IPS-NIHi11 (cell line): ENCODE results near the gene SLC9A6.

Experiments
- DNase-seq: peaks from one replicate; pipeline ENCODE4 v3.0.0; 2012; ENCODE audit warnings: mixed read lengths, low spot score

SLC9A6 gene

GRCh38 chrX:135985157-135985972 is at the start of gene SLC9A6:
Gene SLC9A6, plus strand, starts transcription at chrX:135985435. Its CDS starts 224 bp downstream, at chrX:135985659.
- DNase-seq: peak; percentile 84

DNA sequence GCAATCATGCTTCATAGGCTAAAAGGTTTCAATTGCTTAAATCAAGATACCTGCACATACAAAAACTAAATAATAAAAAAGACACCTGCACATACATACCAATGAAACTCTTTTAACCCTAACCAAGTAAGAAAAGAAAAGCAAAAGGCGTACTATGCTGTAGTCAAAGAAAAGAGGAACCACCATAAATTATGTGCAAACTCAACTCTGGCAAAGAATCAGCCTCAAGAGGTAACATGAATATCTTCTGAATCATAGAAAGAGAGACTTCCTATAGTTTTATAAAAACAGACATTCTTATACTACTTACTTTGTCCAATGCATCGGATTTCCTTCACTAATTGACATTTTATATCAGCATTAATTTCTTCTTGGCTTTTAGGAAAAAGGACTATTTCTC is 40.7 kb upstream of the SLC9A6 start:
- no peak for DNase-seq

GRCh38 chrX:135951291-135951690 is 33.9 kb upstream of the SLC9A6 start:
- DNase-seq: no peak

DNA sequence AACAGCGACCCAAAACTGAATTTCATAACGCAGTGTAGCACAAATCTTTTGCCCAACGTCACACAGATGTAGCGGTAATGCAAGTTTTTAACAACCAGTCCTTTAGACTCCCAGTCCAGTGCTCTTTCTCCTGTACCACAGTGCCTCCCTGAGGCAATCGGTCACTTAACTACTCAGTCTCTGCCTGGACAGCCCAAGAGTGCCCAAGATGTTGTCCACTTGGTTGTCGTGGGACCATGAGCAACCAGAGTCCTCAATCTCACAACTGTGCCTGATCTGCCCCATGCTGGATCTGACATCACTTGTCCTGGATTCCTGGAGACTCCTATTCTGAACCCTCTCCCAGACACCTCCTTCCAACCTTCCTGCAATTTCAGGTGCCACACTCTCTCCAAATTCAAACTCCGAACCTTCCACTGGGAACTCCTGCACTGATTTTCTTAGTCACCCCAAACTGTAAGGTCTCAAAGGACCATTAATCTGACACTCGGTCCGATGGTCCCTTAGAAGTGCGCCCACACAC is 12.1 kb upstream of the SLC9A6 start:
- no peak for DNase-seq

- DNase-seq: peak; percentile 78
Observed at GRCh38 chrX:135973548-135974278, 11.5 kb upstream of the SLC9A6 start, which contains the start of gene MMGT1. Gene MMGT1, minus strand, starts transcription at chrX:135973988. Its CDS starts 313 bp downstream, at chrX:135973675.

GRCh38 chrX:135974279-135974856 is 10.9 kb upstream of the SLC9A6 start:
- DNase-seq: peak; percentile 82

- no peak for DNase-seq
Observed at GRCh38 chrX:135975421-135975820, 9.8 kb upstream of the SLC9A6 start.

GRCh38 chrX:135977611-135978010 is 7.6 kb upstream of the SLC9A6 start:
- DNase-seq: no peak

DNA sequence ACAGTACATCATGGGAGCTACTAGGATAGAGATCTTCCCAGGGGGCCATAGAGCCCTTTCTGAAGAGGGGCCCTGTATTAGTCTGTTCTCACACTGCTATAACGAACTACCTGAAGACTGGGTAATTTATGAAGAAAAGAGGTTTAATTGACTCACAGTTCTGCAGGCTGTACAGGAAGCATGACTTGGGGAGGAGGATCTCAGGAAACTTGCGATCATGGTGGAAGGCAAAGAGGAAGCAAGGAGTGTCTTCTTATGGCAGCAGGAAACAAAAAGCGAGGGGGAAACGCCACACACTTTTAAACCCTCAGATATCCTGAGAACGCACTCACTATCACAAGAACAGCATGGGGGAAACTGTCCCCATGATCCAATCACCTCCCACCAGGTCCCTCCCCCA is 4.2 kb upstream of the SLC9A6 start:
- no peak for DNase-seq

GRCh38 chrX:135981668-135982067 is 3.6 kb upstream of the SLC9A6 start:
- no peak for DNase-seq

GRCh38 chrX:135982860-135983259 is 2.4 kb upstream of the SLC9A6 start:
- no peak for DNase-seq

DNA sequence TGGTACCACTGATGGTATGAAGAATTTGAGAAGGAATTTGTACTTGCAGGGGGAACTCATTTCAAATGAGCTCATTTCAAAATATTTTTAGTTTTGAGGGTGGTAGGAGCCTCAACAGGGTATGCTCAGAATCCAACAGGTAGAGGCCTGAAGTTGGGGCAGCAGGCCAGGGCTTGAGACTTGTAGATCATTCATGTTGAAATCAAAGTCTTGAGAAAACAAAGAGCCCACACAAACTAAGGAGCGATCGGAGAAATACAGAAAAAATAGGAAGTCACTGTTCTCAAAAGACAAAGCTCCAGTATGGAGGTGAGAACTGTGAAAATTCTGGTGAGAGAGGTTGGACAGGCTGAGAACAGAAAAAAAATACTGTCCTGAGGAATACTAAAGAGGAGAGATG is 979 bp upstream of the SLC9A6 start:
- DNase-seq: no peak

DNA sequence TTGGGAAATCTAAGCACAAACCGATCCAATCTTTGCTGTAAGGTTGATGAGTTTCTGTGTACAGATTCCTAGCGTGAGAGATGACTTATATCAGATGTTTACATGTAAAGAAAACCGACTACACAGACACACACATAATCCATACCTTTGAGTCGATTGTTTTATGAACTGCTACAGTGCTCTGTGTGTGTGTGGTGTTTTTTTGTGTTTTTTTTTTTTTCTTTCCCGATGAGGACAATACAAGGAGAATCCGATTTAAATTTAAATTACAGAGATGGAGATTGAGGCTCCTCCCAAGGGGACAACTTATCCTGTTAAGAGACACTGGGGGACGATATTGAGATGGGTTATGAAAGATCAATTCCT is 461 bp upstream of the SLC9A6 start:
- DNase-seq: no peak

DNA sequence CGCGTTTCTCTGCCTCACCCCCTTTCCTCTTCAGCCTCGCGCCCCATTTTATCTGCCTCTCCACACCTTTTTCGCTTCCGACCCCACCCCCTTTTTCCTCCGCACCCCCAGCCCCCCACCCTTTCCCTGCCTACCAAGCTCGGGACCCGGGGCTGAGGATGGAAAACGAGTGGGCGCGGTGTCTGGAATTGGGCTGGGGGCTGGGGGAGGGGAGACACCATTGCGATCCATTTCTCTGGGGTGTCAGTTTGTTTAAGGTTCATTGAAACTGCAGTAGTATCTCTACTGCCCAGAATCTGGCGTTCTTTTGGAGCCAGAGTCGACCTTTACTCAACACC is 707 bp downstream of the SLC9A6 start:
- peak; percentile 10 for DNase-seq

GRCh38 chrX:135988245-135988644 is 3.0 kb downstream of the SLC9A6 start:
- no peak for DNase-seq

DNA sequence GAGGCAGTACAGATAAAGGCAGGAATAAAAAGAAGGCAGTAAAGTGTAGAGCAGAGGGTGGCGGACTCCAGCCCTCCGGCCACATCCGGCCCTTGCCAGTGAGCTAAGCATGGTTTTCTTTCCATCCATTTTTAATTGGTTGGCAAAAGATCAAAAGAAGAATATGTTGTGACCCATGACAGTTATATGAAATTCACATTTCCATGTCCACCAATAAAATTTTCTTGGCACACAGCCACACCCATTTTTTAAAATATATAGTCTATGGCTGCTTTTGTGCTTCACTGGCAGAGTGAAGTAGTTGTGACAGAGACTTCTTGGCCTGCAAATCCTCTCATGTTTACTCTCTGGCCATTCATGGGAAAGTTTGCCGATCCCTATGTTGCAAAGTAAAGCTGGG is 29.8 kb downstream of the SLC9A6 start:
- no peak for DNase-seq

DNA sequence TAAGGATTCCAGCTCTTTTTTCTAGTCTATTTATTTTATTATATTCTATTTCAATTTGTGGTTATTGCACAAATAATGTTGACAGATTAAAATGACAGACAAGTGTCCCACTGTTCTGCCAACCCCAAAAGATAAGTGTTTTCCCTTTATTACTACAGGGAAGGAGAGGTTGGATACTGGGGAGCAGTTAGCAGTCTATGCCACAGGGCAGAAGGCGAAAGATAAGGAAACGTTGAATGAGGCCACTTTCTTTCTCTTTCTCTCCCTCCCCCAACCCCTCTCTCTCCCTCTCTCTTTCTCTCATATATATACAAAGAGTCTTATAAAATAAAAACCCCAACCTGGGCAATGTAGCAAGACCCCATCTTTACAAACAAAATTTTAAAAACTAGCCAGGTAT is 31.6 kb downstream of the SLC9A6 start:
- no peak for DNase-seq

GRCh38 chrX:136019226-136019625 is 34.0 kb downstream of the SLC9A6 start:
- no peak for DNase-seq

DNA sequence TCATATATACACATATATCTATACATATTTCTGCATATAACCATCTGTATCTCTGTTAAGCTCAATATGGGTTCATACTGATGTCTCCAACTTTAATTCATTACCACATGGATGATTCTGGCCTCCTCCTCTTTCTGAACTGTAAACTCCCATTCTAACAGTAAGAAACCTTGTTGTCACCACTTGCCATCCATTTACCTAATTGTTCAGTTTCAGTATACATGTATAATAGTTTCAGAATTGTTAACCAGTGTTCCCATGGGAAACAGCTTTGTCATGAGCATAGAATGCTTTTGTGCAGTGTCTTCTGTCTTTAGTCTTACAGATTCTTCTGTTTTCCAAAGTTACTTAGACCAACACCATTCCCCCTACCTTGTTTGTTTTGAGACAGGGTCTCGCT is 35.9 kb downstream of the SLC9A6 start:
- DNase-seq: no peak

GRCh38 chrX:136021903-136022302 is 36.7 kb downstream of the SLC9A6 start:
- no peak for DNase-seq

DNA sequence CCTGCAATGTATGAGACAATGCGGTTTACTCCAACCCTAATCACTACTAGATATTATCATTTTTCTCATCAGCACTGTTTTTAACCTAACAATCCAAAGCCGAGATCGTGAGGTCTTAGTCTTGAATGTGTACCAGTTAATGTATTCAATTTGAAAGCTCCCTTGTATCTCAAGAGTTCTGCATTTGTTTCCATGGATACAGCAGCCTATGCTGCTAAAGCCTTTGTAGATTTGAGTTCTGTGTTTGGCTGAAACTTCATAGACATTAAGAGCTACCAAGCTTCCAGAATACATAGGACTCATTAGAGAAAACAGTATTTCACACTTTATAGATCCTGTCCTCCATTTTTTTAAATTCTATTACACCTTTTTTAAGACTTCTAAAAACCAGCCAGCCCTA is 39.9 kb downstream of the SLC9A6 start:
- no peak for DNase-seq

DNA sequence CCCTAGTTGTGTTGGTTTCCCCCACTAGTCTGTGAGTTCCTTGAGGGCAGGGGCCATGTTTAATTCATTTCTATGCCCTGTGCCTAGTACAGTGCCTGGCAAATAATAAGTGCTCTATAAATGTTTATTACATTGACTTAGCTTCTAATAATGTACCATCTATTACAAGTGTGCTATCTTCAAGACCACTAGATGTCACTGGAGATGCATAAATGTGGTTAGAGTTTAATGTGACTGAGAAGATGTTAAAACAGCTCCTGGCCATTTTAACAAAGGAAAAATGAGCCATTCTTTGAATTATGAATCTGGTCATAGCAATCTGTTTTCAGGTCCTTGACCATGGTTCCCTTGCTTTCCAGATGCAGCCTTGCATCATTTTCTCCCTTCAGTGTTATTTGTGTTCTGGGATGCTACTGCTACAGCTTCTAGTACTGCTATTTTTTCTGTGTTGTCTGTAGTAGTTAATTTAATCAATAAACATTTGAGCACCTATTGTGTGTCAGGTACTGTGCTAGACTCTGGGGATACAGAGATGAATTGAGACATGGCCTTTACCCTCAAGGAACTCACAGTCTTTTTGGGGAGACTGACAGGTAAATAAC is 43.2 kb downstream of the SLC9A6 start:
- DNase-seq: peak; percentile 12

- DNase-seq: no peak
Observed at GRCh38 chrX:136029766-136030165, 44.5 kb downstream of the SLC9A6 start.
